BLaER1 treated with 17β-estradiol and CSF1 and Interleukin-3, amounts not matched to agents 10 nM and 100 nM (cell line): ENCODE measurements around the gene VSIR.

Experiments used
- H3K27ac ChIP-seq, 11 experiments: shearing (Covaris generic); formaldehyde crosslinking; 2 replicates each; pipeline ENCODE4 v1.8.1; 2022
- H3K27me3 ChIP-seq, 11 experiments: shearing (Covaris generic); formaldehyde crosslinking; 2 replicates each; pipeline ENCODE4 v1.8.1; 2022
- H3K36me3 ChIP-seq, 11 experiments: shearing (Covaris generic); formaldehyde crosslinking; 2 replicates each; pipeline ENCODE4 v1.8.1; 2022
- H3K4me1 ChIP-seq, 10 experiments: shearing (Covaris generic); formaldehyde crosslinking; 2 replicates each; pipeline ENCODE4 v1.8.1; 2022
- H3K4me2 ChIP-seq, 11 experiments: shearing (Covaris generic); formaldehyde crosslinking; 2 replicates each; pipeline ENCODE4 v1.8.1; 2022
- H3K4me3 ChIP-seq, 10 experiments: shearing (Covaris generic); formaldehyde crosslinking; 2 replicates each; pipeline ENCODE4 v1.8.1; 2022
- H3K9ac ChIP-seq, 11 experiments: shearing (Covaris generic); formaldehyde crosslinking; 2 replicates each; pipeline ENCODE4 v1.8.1; 2022
- H3K9me3 ChIP-seq, 11 experiments: shearing (Covaris generic); formaldehyde crosslinking; replicated peaks in 1 of 11; 2 replicates each; pipeline ENCODE4 v1.8.1; 2022
- H4K20me1 ChIP-seq, 11 experiments: shearing (Covaris generic); formaldehyde crosslinking; 2 replicates each; pipeline ENCODE4 v1.8.1; 2022
- Cebpa-rat ChIP-seq, 11 experiments: shearing (Covaris generic); IDR thresholded peaks; 2 replicates each; pipeline ENCODE4 v1.8.1; 2022

The VSIR gene

GRCh38 chr10:71773221-71773971, at the start of gene VSIR:
Gene VSIR (minus strand): TSS chr10:71773520. CDS start chr10:71773439, 81 bp downstream.
- peaks cover 0 to 38% (median 2%) of the 10 kb centered on the region in 11 experiments; a peak in 7 of 22 replicates for H3K36me3 ChIP-seq
- peaks cover 0 to 17% (median 0%) of the 10 kb centered on the region in 11 experiments; a peak in 7 of 22 replicates for H3K27me3 ChIP-seq
- H3K4me3 ChIP-seq = peak within 1 kb of the TSS; percentile 38 to 96 (median 86)
- peak within 1 kb of the TSS; percentile 71 to 92 (median 86) for H3K9ac ChIP-seq
- H3K27ac ChIP-seq = peak within 1 kb of the TSS; percentile 73 to 98 (median 93)
- peaks cover 0 to 12% (median 7%) of the 10 kb centered on the region in 11 experiments; a peak in 14 of 22 replicates for H3K9me3 ChIP-seq
- TF ChIP-seq Cebpa-rat (IDR thresholded peaks at IDR 0.05) = no peak
- H3K4me2 ChIP-seq = peak within 1 kb of the TSS; percentile 88 to 100 (median 98)
- H3K4me1 ChIP-seq = peaks cover 78 to 98% (median 91%) of the 10 kb centered on the region in 10 experiments
- peaks cover 0 to 42% (median 6%) of the 10 kb centered on the region in 11 experiments; a peak in 8 of 22 replicates for H4K20me1 ChIP-seq

GRCh38 chr10:71821909-71822763, 48.8 kb upstream of the VSIR start:
- peak overlapping the region in 3 of 11 experiments; percentile 10 to 42 (median 40); a peak in 4 of 22 replicates for H3K4me2 ChIP-seq
- H3K9me3 ChIP-seq = no peaks in the 10 kb centered on the region
- H3K27me3 ChIP-seq = no peaks in the 10 kb centered on the region
- no peak for TF ChIP-seq Cebpa-rat (IDR thresholded peaks at IDR 0.05)
- peak overlapping the region in 3 of 11 experiments; percentile 22 to 30 (median 27); a peak in 3 of 22 replicates for H3K9ac ChIP-seq
- H3K4me3 ChIP-seq = no peak overlapping the region
- peak overlapping the region in 2 of 11 experiments; percentile 5 to 7; a peak in 4 of 22 replicates for H3K27ac ChIP-seq
- H3K4me1 ChIP-seq = peaks cover 0 to 100% (median 26%) of the 10 kb centered on the region in 10 experiments; a peak in 16 of 20 replicates
- H3K36me3 ChIP-seq = peaks cover 100% of the 10 kb centered on the region in 11 experiments
- H4K20me1 ChIP-seq = peaks cover 33 to 100% (median 98%) of the 10 kb centered on the region in 11 experiments

- Histone ChIP-seq H3K36me3 (peaks cover 100% of the 10 kb centered on the region in 11 experiments), H3K9ac (no peak overlapping the region; a peak in 1 of 22 replicates), H3K4me3 (no peak overlapping the region), H3K27ac (no peak overlapping the region), H3K4me1 (peaks cover 0 to 100% (median 26%) of the 10 kb centered on the region in 10 experiments; a peak in 16 of 20 replicates), H3K27me3 (no peaks in the 10 kb centered on the region), H3K4me2 (peak overlapping the region in 2 of 11 experiments; percentile 8 to 42; a peak in 2 of 22 replicates), H3K9me3 (no peaks in the 10 kb centered on the region), H4K20me1 (peaks cover 34 to 100% (median 100%) of the 10 kb centered on the region in 11 experiments)
- no peak for TF ChIP-seq Cebpa-rat (IDR thresholded peaks at IDR 0.05)
These were observed 47.6 kb upstream of the VSIR start for GRCh38 chr10:71820966-71821365.

GRCh38 chr10:71819985-71820384, 46.7 kb upstream of the VSIR start:
- Histone ChIP-seq H3K4me2 (peak overlapping the region in 2 of 11 experiments; percentile 3 to 32; a peak in 2 of 22 replicates), H3K4me3 (no peak overlapping the region), H4K20me1 (peaks cover 34 to 100% (median 100%) of the 10 kb centered on the region in 11 experiments), H3K36me3 (peaks cover 99 to 100% (median 100%) of the 10 kb centered on the region in 11 experiments), H3K27me3 (no peaks in the 10 kb centered on the region), H3K9me3 (no peaks in the 10 kb centered on the region), H3K27ac (peak overlapping the region in 3 of 11 experiments; percentile 32 to 43 (median 33); a peak in 4 of 22 replicates), H3K4me1 (peaks cover 0 to 100% (median 28%) of the 10 kb centered on the region in 10 experiments; a peak in 16 of 20 replicates), H3K9ac (peak overlapping the region in 4 of 11 experiments; percentile 18 to 71 (median 42); a peak in 6 of 22 replicates)
- TF ChIP-seq Cebpa-rat (IDR thresholded peaks at IDR 0.05) = no peak

- H3K4me1 ChIP-seq = peaks cover 0 to 100% (median 29%) of the 10 kb centered on the region in 10 experiments; a peak in 16 of 20 replicates
- peaks cover 34 to 100% (median 98%) of the 10 kb centered on the region in 11 experiments for H4K20me1 ChIP-seq
- H3K27me3 ChIP-seq = no peaks in the 10 kb centered on the region
- no peak for TF ChIP-seq Cebpa-rat (IDR thresholded peaks at IDR 0.05)
- no peak overlapping the region for H3K4me3 ChIP-seq
- peak overlapping the region in 2 of 11 experiments; percentile 20 to 32; a peak in 3 of 22 replicates for H3K4me2 ChIP-seq
- H3K27ac ChIP-seq = peak overlapping the region in 2 of 11 experiments; percentile 41 to 49; a peak in 2 of 22 replicates
- peak overlapping the region in 3 of 11 experiments; percentile 18 to 71 (median 61); a peak in 4 of 22 replicates for H3K9ac ChIP-seq
- H3K36me3 ChIP-seq = peaks cover 95 to 100% (median 100%) of the 10 kb centered on the region in 11 experiments
- no peaks in the 10 kb centered on the region for H3K9me3 ChIP-seq
These were observed 46.1 kb upstream of the VSIR start for GRCh38 chr10:71819441-71819861.

GRCh38 chr10:71818674-71819260, 45.4 kb upstream of the VSIR start:
- Histone ChIP-seq H3K36me3 (peaks cover 88 to 100% (median 98%) of the 10 kb centered on the region in 11 experiments), H3K27ac (peak overlapping the region in 4 of 11 experiments; percentile 19 to 49 (median 38); a peak in 7 of 22 replicates), H4K20me1 (peaks cover 28 to 100% (median 98%) of the 10 kb centered on the region in 11 experiments)

GRCh38 chr10:71817831-71818655, 44.7 kb upstream of the VSIR start:
- Histone ChIP-seq H3K27me3 (no peaks in the 10 kb centered on the region), H3K4me1 (peaks cover 0 to 100% (median 28%) of the 10 kb centered on the region in 10 experiments; a peak in 13 of 20 replicates), H3K9ac (peak overlapping the region in 5 of 11 experiments; percentile 4 to 71 (median 48); a peak in 6 of 22 replicates), H3K36me3 (peaks cover 81 to 100% (median 97%) of the 10 kb centered on the region in 11 experiments), H3K4me3 (no peak overlapping the region), H3K27ac (peak overlapping the region in 4 of 11 experiments; percentile 19 to 49 (median 38); a peak in 7 of 22 replicates), H4K20me1 (peaks cover 20 to 100% (median 98%) of the 10 kb centered on the region in 11 experiments), H3K4me2 (peak overlapping the region in 2 of 11 experiments; percentile 20 to 28; a peak in 2 of 22 replicates), H3K9me3 (no peaks in the 10 kb centered on the region)
- TF ChIP-seq Cebpa-rat (IDR thresholded peaks at IDR 0.05) = no peak

More at GRCh38 chr10:71818674-71819260, 45.4 kb upstream of the VSIR start:
- H3K9me3 ChIP-seq = no peaks in the 10 kb centered on the region
- peak overlapping the region in 2 of 11 experiments; percentile 20 to 28; a peak in 2 of 22 replicates for H3K4me2 ChIP-seq
- peaks cover 0 to 100% (median 27%) of the 10 kb centered on the region in 10 experiments; a peak in 16 of 20 replicates for H3K4me1 ChIP-seq
- H3K9ac ChIP-seq = peak overlapping the region in 4 of 11 experiments; percentile 18 to 71 (median 54); a peak in 6 of 22 replicates
- H3K27me3 ChIP-seq = no peaks in the 10 kb centered on the region
- H3K4me3 ChIP-seq = no peak overlapping the region
- TF ChIP-seq Cebpa-rat (IDR thresholded peaks at IDR 0.05) = no peak
